ENCODE results near the gene GNB2. TPM values are rescaled to one million over a fixed set of nuclear protein-coding genes. Genes with fewer than 3 reads are reported as not detected.
A peak's percentile ranks its signal among the peaks of the same experiment; 100 is the strongest.

Gene GNB2
- total and polyA plus RNA-seq, 10 donors: 104 to 342 (median 242) TPM

- H3K4me1 ChIP-seq: peaks cover 7 to 65% (median 47%) of the 10 kb centered on the region in 6 donors
- TF ChIP-seq POLR2A (IDR thresholded peaks at IDR 0.05): no peak
- TF ChIP-seq POLR2AphosphoS5 (IDR thresholded peaks at IDR 0.05): peak; percentile 88 to 94 (median 91)
- TF ChIP-seq, protein P1, sequence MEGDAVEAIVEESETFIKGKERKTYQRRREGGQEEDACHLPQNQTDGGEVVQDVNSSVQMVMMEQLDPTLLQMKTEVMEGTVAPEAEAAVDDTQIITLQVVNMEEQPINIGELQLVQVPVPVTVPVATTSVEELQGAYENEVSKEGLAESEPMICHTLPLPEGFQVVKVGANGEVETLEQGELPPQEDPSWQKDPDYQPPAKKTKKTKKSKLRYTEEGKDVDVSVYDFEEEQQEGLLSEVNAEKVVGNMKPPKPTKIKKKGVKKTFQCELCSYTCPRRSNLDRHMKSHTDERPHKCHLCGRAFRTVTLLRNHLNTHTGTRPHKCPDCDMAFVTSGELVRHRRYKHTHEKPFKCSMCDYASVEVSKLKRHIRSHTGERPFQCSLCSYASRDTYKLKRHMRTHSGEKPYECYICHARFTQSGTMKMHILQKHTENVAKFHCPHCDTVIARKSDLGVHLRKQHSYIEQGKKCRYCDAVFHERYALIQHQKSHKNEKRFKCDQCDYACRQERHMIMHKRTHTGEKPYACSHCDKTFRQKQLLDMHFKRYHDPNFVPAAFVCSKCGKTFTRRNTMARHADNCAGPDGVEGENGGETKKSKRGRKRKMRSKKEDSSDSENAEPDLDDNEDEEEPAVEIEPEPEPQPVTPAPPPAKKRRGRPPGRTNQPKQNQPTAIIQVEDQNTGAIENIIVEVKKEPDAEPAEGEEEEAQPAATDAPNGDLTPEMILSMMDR (IDR thresholded peaks at IDR 0.05 in 8 of 11, conservative IDR thresholded peaks at IDR 0.05 in 3 of 11): peak in 1 of 11 experiments; percentile 11
- no peaks in the 10 kb centered on the region for H3K9me3 ChIP-seq
- intact Hi-C loops (cut with DNase I; ENCODE audit: low total_unique reads): loop anchor here (10.0 kb wide), 1 partner anchor 61 kb away; the partner anchor contains the start of gene MOSPD3
- H3K27ac ChIP-seq: peak overlapping the region; percentile 97 to 100 (median 99)
- DNase-seq: peak; percentile 99
- WGBS, 5 donors: 0 to 5% (median 4%) methylated on average over 10 to 58 of the region's 59 CpGs
- H3K27me3 ChIP-seq (replicated peaks in 1 of 7): no peaks in the 10 kb centered on the region
- H3K36me3 ChIP-seq: peaks cover 0 to 48% (median 44%) of the 10 kb centered on the region in 6 donors
- peak overlapping the region; percentile 86 to 98 (median 92) for H3K4me3 ChIP-seq
Observed at GRCh38 chr7:100675581-100676350, 2.2 kb downstream of the GNB2 start.

GRCh38 chr7:100676501-100677306, 3.2 kb downstream of the GNB2 start:
- peaks cover 7 to 73% (median 50%) of the 10 kb centered on the region in 6 donors for H3K4me1 ChIP-seq
- WGBS, 5 donors: 84 to 91% (median 86%) methylated on average over 21 to 23 of the region's 23 CpGs
- peak in 1 of 3 donors; percentile 63 for TF ChIP-seq POLR2AphosphoS5 (IDR thresholded peaks at IDR 0.05)
- TF ChIP-seq, protein P1 (IDR thresholded peaks at IDR 0.05 in 8 of 11, conservative IDR thresholded peaks at IDR 0.05 in 3 of 11): no peak
- peak overlapping the region; percentile 97 to 100 (median 99) for H3K27ac ChIP-seq
- peaks cover 0 to 57% (median 53%) of the 10 kb centered on the region in 6 donors for H3K36me3 ChIP-seq
- peak; percentile 85 for DNase-seq
- intact Hi-C loops (cut with DNase I; ENCODE audit: low total_unique reads): loop anchor here (10.0 kb wide), 1 partner anchor 62 kb away; the partner anchor contains the start of gene MOSPD3
- no peaks in the 10 kb centered on the region for H3K9me3 ChIP-seq
- H3K4me3 ChIP-seq: peak overlapping the region in 7 of 8 donors; percentile 86 to 98 (median 92)
- H3K27me3 ChIP-seq (replicated peaks in 1 of 7): no peaks in the 10 kb centered on the region

GRCh38 chr7:100677308-100678267, 4.0 kb downstream of the GNB2 start:
- Histone ChIP-seq H3K27ac (peak overlapping the region in 4 of 8 donors; percentile 99 to 100 (median 100)), H3K27me3 (replicated peaks in 1 of 7) (no peaks in the 10 kb centered on the region), H3K36me3 (peaks cover 0 to 66% (median 62%) of the 10 kb centered on the region in 6 donors), H3K4me1 (peaks cover 7 to 74% (median 49%) of the 10 kb centered on the region in 6 donors), H3K4me3 (peak overlapping the region in 1 of 8 donors; percentile 98), H3K9me3 (no peaks in the 10 kb centered on the region)
- WGBS, 5 donors: 85 to 90% (median 87%) methylated on average over 16 to 36 of the region's 36 CpGs
- intact Hi-C loops (cut with DNase I; ENCODE audit: low total_unique reads): loop anchor here (10.0 kb wide), 1 partner anchor 63 kb away; the partner anchor contains the start of gene MOSPD3
- DNase-seq: peak; percentile 84
- TF ChIP-seq, protein P1 (IDR thresholded peaks at IDR 0.05 in 8 of 11, conservative IDR thresholded peaks at IDR 0.05 in 3 of 11): no peak
- TF ChIP-seq POLR2AphosphoS5 (IDR thresholded peaks at IDR 0.05): peak in 1 of 3 donors; percentile 65

Data from spleen (tissue), 11 donors.